ENCODE measurements around the gene NAPSA.

DNA sequence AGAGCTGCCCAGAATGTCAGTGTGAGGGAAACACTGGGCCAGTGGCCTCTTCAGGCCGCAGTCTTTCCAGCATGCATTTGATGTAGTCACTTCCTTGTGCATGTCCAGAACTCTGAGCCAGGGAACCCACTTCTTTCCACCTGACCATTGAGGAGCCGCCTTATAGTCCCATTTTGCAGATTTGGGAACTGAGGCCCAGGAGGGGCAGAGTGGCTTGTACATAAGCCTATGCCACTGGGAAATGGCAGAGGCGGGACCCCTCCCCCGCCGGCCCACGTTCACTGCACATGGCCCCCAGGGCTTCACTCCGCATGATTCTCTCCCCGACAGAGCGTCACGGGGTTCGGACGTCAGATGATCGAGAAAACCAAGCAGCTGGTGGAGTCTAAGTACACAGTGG, 47.7 kb upstream of the NAPSA start:
- TF ChIP-seq, protein P1, sequence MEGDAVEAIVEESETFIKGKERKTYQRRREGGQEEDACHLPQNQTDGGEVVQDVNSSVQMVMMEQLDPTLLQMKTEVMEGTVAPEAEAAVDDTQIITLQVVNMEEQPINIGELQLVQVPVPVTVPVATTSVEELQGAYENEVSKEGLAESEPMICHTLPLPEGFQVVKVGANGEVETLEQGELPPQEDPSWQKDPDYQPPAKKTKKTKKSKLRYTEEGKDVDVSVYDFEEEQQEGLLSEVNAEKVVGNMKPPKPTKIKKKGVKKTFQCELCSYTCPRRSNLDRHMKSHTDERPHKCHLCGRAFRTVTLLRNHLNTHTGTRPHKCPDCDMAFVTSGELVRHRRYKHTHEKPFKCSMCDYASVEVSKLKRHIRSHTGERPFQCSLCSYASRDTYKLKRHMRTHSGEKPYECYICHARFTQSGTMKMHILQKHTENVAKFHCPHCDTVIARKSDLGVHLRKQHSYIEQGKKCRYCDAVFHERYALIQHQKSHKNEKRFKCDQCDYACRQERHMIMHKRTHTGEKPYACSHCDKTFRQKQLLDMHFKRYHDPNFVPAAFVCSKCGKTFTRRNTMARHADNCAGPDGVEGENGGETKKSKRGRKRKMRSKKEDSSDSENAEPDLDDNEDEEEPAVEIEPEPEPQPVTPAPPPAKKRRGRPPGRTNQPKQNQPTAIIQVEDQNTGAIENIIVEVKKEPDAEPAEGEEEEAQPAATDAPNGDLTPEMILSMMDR (IDR thresholded peaks at IDR 0.05): no peak
- no peak for TF ChIP-seq POLR2A (IDR thresholded peaks at IDR 0.05)
